GM12865 (cell line): Measurements from ENCODE around the gene IFIT1B.

ENCODE experiments used
- DNase-seq: peaks from one replicate; pipeline ENCODE4 v3.0.0; 2010; ENCODE audit warnings: low read depth
- H3K4me3 ChIP-seq: 2 replicates; pipeline ENCODE4 v1.5.1; 2011; ENCODE audit warnings: mild to moderate bottlenecking, low read depth, low read length, control low read depth
- TF ChIP-seq, protein P1 (sequence below): IDR thresholded peaks from 2 replicates; pipeline ENCODE4 v1.5.1; 2011; ENCODE audit warnings: low read length, control low read depth, low read depth, inconsistent platforms; ENCODE audit not compliant: insufficient read depth; ENCODE audit errors: missing control alignments

The IFIT1B gene

DNA sequence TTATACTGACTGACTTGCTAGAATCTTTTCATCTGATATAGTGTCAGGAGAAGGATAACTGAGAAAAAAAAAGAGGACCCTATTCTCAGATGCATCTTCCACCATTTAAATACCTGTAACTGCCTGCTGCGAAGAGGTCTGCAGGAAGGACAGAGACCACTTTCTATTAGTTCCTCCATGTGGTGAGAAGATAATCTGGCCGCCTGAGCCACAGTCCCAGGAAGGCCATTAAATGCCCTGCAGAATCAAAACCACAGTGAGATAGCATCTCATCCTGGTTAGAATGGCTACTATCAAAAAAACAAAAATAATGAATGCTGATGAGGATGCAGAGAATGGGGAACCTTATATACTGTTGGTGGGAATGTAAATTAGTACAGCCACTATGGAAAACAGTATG, 19.9 kb upstream of the IFIT1B start:
- TF ChIP-seq, protein P1, sequence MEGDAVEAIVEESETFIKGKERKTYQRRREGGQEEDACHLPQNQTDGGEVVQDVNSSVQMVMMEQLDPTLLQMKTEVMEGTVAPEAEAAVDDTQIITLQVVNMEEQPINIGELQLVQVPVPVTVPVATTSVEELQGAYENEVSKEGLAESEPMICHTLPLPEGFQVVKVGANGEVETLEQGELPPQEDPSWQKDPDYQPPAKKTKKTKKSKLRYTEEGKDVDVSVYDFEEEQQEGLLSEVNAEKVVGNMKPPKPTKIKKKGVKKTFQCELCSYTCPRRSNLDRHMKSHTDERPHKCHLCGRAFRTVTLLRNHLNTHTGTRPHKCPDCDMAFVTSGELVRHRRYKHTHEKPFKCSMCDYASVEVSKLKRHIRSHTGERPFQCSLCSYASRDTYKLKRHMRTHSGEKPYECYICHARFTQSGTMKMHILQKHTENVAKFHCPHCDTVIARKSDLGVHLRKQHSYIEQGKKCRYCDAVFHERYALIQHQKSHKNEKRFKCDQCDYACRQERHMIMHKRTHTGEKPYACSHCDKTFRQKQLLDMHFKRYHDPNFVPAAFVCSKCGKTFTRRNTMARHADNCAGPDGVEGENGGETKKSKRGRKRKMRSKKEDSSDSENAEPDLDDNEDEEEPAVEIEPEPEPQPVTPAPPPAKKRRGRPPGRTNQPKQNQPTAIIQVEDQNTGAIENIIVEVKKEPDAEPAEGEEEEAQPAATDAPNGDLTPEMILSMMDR, result no peak
- H3K4me3 ChIP-seq, result no peak overlapping the region
- DNase-seq, result no peak

DNA sequence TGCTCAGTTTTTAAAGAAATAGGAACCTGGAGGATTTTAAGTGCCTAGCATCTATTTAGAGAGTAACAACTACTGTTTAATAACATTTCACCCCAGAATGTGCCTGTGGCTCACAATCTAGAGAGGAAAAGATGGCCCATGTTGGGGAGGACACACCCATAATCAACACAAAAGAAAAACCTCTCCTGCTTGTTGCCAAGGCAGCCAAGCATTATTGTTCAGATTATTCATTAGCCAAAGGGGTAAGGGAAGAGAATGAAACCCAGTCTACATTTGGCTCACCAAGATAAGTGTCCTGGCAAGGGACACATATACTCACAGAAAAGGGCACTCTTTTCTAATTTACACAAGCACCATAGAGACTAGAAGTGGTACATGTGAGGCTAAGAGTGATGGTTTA, 17.7 kb upstream of the IFIT1B start:
- DNase-seq, result no peak
- TF ChIP-seq, protein P1, result no peak
- H3K4me3 ChIP-seq, result no peak overlapping the region

DNA sequence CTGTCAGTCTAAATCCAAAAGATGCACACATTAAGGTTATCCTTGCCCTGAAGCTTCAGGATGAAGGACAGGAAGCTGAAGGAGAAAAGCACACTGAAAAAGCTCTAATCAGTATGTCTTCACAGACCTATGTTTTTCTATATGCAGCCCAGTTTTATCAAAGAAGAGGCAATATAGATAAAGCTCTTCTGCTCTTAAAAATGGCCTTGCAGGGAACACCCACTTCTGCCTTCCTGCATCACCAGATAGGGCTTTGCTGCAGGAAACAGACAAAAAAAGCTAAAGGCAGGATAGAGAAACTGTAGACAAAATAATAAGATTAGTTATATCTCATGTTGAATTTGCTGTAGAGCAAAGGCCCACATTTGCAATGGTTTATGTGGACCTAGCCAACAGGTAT, 14.9 kb upstream of the IFIT1B start:
- TF ChIP-seq, protein P1, result no peak
- no peak overlapping the region for H3K4me3 ChIP-seq
- DNase-seq, result no peak

DNA sequence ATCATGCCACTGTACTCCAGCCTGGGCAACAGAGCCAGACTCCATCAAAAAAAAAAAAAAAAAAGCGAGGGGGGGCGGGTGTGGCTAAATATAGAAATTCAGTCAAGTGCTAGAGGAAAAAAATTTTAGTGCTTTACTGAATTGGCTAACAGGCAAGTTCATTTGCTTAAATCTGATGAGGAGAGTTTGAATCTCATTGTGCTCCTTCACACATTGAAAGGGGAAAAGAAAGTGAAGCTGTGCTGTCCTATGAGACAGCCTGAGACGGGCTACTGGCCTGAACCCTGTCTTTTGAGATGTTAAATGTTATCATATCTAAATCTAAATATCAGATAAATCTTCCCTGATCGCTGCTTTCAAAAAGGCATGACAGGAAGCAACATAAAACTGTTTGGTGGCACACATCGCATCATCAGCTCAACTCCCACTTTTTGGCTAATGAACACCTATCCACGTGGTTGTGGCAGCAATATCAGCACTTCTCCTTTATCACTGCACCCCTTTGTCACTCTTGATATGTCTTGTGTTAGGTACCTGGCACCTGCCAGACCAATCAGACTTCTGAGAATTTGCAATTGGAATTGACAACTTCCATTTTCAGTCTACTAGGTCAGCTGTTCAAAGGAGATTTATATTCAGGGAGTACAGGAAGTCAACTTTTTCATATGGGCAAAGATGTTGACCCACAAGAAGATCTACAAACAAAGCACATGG, 14.0 kb upstream of the IFIT1B start:
- TF ChIP-seq, protein P1, result no peak
- H3K4me3 ChIP-seq, result no peak overlapping the region
- DNase-seq, result peak; percentile 52

DNA sequence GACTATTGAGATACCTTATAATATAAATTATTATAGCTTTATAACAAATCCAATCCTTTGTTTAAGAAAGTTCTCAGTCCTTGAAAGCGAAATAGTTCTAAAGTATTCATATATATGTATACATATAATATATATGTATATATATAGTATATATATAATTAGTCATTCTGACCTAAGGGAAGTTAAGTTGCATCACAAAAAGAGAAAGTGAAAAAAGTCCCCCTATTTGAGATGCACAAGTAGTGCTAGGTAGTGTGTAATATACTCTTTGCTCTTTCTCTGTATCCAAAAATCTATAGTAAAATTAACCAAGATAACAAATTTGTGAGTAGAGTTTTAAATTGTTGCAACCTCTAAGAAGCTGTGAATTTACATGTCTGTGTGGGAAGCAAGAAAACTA, 13.3 kb upstream of the IFIT1B start:
- H3K4me3 ChIP-seq, result no peak overlapping the region
- DNase-seq, result peak; percentile 34
- TF ChIP-seq, protein P1, result no peak

DNA sequence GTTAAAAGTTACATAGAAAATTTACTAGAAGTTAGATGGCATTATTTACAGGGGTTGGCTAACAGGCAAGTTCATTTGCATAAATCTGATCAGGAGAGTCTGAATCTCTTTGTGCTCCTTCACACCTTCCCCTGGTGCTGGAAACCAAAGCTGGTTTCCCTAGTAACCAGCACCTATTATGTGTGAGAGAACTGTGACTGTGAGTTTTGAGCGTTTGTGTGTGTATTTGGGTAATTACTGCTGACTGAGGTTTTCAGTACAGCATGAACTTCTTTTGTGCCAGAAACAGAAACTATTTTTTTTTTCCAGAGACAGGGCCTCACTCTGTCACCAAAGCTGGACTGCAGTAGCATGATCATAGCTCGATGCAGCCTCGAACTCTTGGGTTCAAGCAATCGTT, 10.3 kb upstream of the IFIT1B start:
- DNase-seq, result peak; percentile 88
- H3K4me3 ChIP-seq, result no peak overlapping the region
- TF ChIP-seq, protein P1, result no peak

DNA sequence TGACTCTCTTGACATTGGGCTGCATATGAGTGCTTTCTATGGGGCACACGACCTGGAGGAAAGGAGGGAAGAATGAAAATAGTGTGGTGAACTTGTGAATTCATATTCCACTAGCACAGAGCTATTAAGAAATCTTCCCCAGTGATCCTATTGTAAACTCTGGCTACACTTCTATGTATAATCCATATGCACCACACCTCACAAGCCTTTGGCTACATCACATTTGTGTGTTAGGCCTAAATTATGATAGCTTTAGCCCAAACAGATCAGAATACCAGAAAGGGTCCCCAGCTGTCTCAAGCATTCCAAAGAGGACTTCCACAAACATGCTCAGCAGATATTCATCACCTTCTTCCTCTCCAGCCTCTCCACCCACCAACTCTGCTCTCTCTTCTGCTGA, 9.7 kb upstream of the IFIT1B start:
- TF ChIP-seq, protein P1, result no peak
- no peak overlapping the region for H3K4me3 ChIP-seq
- DNase-seq, result no peak
